GM21529 (cell line): ENCODE results near the gene WDR82.

Experiments
- ATAC-seq: cut with Tn5 transposase; IDR thresholded peaks from one replicate; pipeline ENCODE4 v1.9.1; 2021; ENCODE audit not compliant: unreplicated experiment

The WDR82 gene

GRCh38 chr3:52278510-52279069 lies at the start of gene WDR82:
WDR82 (minus strand) TSS chr3:52278649; CDS start chr3:52278361, 288 bp downstream.
- peak; percentile 86 for ATAC-seq

GRCh38 chr3:52327486-52328290 lies 49.2 kb upstream of the WDR82 start:
- no peak for ATAC-seq

GRCh38 chr3:52326976-52327375 lies 48.5 kb upstream of the WDR82 start:
- no peak for ATAC-seq

GRCh38 chr3:52325686-52326085 lies 47.2 kb upstream of the WDR82 start:
- no peak for ATAC-seq

GRCh38 chr3:52324676-52325075 lies 46.2 kb upstream of the WDR82 start:
- ATAC-seq = no peak

- ATAC-seq = no peak
These were observed 45.3 kb upstream of the WDR82 start for GRCh38 chr3:52323526-52324295.

GRCh38 chr3:52322466-52322865 lies 44.0 kb upstream of the WDR82 start:
- no peak for ATAC-seq

- no peak for ATAC-seq
These were observed 43.0 kb upstream of the WDR82 start for GRCh38 chr3:52321481-52321880.

GRCh38 chr3:52319921-52320595 lies 41.6 kb upstream of the WDR82 start:
- ATAC-seq = no peak

GRCh38 chr3:52318186-52318816 lies 39.9 kb upstream of the WDR82 start:
- no peak for ATAC-seq

- no peak for ATAC-seq
These were observed 39.0 kb upstream of the WDR82 start for GRCh38 chr3:52317208-52318000.

- ATAC-seq = no peak
These were observed 37.7 kb upstream of the WDR82 start, which contains the start of gene DNAH1 for GRCh38 chr3:52315977-52316764. DNAH1 (plus strand) TSS chr3:52316319; CDS start chr3:52322443, 6,124 bp downstream.

GRCh38 chr3:52315006-52315405 lies 36.6 kb upstream of the WDR82 start:
- ATAC-seq = no peak

- ATAC-seq = no peak
These were observed 36.0 kb upstream of the WDR82 start for GRCh38 chr3:52314489-52314888.

- peak; percentile 93 for ATAC-seq
These were observed 35.3 kb upstream of the WDR82 start for GRCh38 chr3:52313774-52314188.

GRCh38 chr3:52313188-52313773 lies 34.8 kb upstream of the WDR82 start:
- peak; percentile 24 for ATAC-seq

GRCh38 chr3:52311576-52312119 lies 33.2 kb upstream of the WDR82 start:
- ATAC-seq = no peak

GRCh38 chr3:52310861-52311575 lies 32.6 kb upstream of the WDR82 start:
- ATAC-seq = no peak
